Endothelial cell (in vitro differentiated cells): ENCODE results near the gene TMEM106C. TPM values are rescaled to one million over a fixed set of nuclear protein-coding genes. Genes with fewer than 3 reads are reported as not detected.

Source experiments
- DNase-seq: peaks from one replicate; pipeline ENCODE4 v3.0.0; 2021; ENCODE audit warnings: low spot score
- H3K27ac Mint-ChIP-seq: one replicate; pipeline ENCODE4 v1.8.0; 2021; ENCODE audit warnings: mixed read lengths, inconsistent platforms; ENCODE audit not compliant: unreplicated experiment
- H3K27me3 Mint-ChIP-seq: one replicate; pipeline ENCODE4 v1.8.0; 2021; ENCODE audit warnings: mild to moderate bottlenecking, moderate library complexity, mixed read lengths, inconsistent platforms; ENCODE audit not compliant: unreplicated experiment
- H3K36me3 Mint-ChIP-seq: one replicate; pipeline ENCODE4 v1.8.0; 2021; ENCODE audit warnings: mild to moderate bottlenecking, low read depth, mixed read lengths, inconsistent platforms; ENCODE audit not compliant: unreplicated experiment
- H3K4me1 Mint-ChIP-seq: one replicate; pipeline ENCODE4 v1.8.0; 2021; ENCODE audit warnings: mild to moderate bottlenecking, mixed read lengths, inconsistent platforms; ENCODE audit not compliant: unreplicated experiment
- H3K4me3 Mint-ChIP-seq: one replicate; pipeline ENCODE4 v1.8.0; 2021; ENCODE audit warnings: mild to moderate bottlenecking, mixed read lengths, inconsistent platforms; ENCODE audit not compliant: unreplicated experiment
- H3K9me3 Mint-ChIP-seq: one replicate; pipeline ENCODE4 v1.8.0; 2021; ENCODE audit warnings: mixed read lengths, inconsistent platforms; ENCODE audit not compliant: unreplicated experiment
- CTCF ChIP-seq: fragments of 200-600 bp; sonication (generic); IDR thresholded peaks from one replicate; pipeline ENCODE4 v1.5.0; 2021; ENCODE audit warnings: antibody characterized with exemption; ENCODE audit not compliant: unreplicated experiment
- total RNA-seq: library from RNA; stranded (reverse); fragmentation: NEBNext Ultra II Directional; extraction: Animal tissue kit (Norgen Biotek cat#: 25700); gene quantifications from one replicate; pipeline ENCODE4 v1.2.1, GENCODE V29; 2021; ENCODE audit not compliant: unreplicated experiment

The TMEM106C gene
- total RNA-seq, 1 donor from 2014 or later: 41.0 TPM

GRCh38 chr12:47943623-47944340 lies 19.6 kb upstream of the TMEM106C start:
- Mint-ChIP-seq H3K9me3 (no peaks in the 10 kb centered on the region), H3K27ac (no peak overlapping the region), H3K36me3 (peaks cover 3% of the 10 kb centered on the region), H3K27me3 (peaks cover 20% of the 10 kb centered on the region), H3K4me1 (peaks cover 5% of the 10 kb centered on the region), H3K4me3 (no peak overlapping the region)
- DNase-seq: no peak
- no peak for TF ChIP-seq CTCF

GRCh38 chr12:47944685-47945340 lies 18.6 kb upstream of the TMEM106C start:
- H3K9me3 Mint-ChIP-seq: no peaks in the 10 kb centered on the region
- TF ChIP-seq CTCF: no peak
- H3K4me1 Mint-ChIP-seq: peaks cover 5% of the 10 kb centered on the region
- peaks cover 18% of the 10 kb centered on the region for H3K27me3 Mint-ChIP-seq
- no peak overlapping the region for H3K27ac Mint-ChIP-seq
- H3K4me3 Mint-ChIP-seq: no peak overlapping the region
- DNase-seq: no peak
- peaks cover 3% of the 10 kb centered on the region for H3K36me3 Mint-ChIP-seq

GRCh38 chr12:47945341-47945728 lies 18.1 kb upstream of the TMEM106C start:
- Mint-ChIP-seq H3K36me3 (peaks cover 3% of the 10 kb centered on the region), H3K27ac (no peak overlapping the region), H3K4me3 (no peak overlapping the region), H3K4me1 (peaks cover 5% of the 10 kb centered on the region), H3K9me3 (no peaks in the 10 kb centered on the region), H3K27me3 (peaks cover 18% of the 10 kb centered on the region)
- no peak for DNase-seq
- no peak for TF ChIP-seq CTCF

- Mint-ChIP-seq H3K27me3 (peaks cover 10% of the 10 kb centered on the region), H3K4me1 (no peaks in the 10 kb centered on the region), H3K27ac (no peak overlapping the region), H3K9me3 (no peaks in the 10 kb centered on the region), H3K36me3 (peaks cover 3% of the 10 kb centered on the region), H3K4me3 (no peak overlapping the region)
- TF ChIP-seq CTCF: no peak
- DNase-seq: no peak
Observed at GRCh38 chr12:47946413-47947323, 16.7 kb upstream of the TMEM106C start.
